Measurements from ENCODE around the gene ARHGAP26.
"Not testable (repeated sequence)": the region's sequence is repeated elsewhere in the genome, so short reads cannot be mapped to it uniquely, and the experiment has no call there.

Gene ARHGAP26

GRCh38 chr5:142939884-142940283 lies 169.7 kb downstream of the ARHGAP26 start:
- DNase-seq, result no peak

DNA sequence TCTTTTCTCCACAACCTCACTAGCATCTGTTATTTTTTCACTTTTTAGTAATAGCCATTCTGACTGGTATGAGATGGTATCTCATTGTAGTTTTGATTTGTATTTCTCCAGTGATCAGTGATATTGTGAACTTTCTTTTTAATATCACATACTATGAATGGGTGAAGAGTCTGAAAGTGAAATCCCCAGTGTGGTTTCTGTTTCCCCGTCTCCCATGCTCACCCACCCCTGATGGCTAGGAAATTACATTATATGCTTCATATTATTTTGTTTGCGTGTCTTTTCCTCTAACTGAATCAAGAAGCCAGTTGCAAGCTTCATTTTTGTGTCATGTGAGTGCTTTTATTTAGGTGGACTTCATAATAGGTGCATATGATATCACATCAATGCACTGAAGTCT lies 171.1 kb downstream of the ARHGAP26 start:
- no peak for DNase-seq

DNA sequence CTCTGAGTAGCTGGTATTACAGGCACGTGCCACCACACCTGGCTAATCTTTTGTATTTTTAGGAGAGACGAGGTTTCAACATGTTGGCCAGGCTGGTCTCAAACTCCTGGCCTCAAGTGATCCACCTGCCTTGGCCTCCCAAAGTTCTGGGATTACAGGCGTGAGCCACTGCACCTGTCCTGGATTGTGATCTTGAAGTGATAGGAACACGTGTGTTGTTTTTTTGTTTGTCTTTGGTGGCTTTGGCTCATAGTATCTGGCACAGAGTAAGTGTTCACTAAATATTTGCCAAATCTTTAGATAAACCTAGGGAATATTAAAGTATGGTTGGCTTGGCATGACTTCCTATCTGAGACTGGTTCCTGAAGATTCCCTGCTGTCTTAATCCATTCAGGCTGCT lies 172.7 kb downstream of the ARHGAP26 start:
- no peak for DNase-seq

- no peak for DNase-seq
These were observed 174.0 kb downstream of the ARHGAP26 start for GRCh38 chr5:142944140-142944539.

GRCh38 chr5:142945321-142945720 lies 175.1 kb downstream of the ARHGAP26 start:
- no peak for DNase-seq

DNA sequence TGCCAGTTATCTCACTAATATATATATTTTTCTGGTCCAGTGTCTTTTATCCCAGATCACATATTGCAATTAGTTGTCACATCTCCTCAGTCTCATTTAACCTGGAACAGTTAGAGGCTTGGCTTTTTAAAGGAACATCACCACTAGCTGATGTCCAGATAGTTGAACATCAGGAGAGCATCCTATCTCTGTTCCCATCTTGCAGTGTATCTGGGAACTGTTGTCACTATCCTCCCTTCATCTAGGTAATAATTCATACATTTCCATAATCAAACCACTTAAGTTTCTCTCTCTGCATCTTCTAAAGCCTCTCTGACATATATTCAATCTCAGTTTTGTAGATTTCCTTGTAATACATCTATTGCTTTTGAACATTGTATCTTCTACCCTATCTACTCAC lies 175.7 kb downstream of the ARHGAP26 start:
- no peak for DNase-seq

GRCh38 chr5:142946547-142947426 lies 176.6 kb downstream of the ARHGAP26 start:
- DNase-seq, result no peak

DNA sequence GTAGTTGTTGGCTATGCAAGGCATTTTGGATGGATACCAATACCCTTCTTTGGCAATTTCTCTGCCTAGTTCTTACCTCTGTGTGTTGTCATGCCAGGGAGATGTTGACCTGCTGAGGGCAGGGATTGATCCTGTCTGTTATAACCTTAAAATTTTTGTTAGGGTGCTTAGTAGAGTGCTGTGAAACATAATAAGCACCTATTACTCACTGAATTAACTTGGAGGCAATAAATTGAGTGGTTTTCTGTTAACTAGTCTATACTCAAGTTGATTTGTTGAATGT lies 177.2 kb downstream of the ARHGAP26 start:
- DNase-seq, result no peak

DNA sequence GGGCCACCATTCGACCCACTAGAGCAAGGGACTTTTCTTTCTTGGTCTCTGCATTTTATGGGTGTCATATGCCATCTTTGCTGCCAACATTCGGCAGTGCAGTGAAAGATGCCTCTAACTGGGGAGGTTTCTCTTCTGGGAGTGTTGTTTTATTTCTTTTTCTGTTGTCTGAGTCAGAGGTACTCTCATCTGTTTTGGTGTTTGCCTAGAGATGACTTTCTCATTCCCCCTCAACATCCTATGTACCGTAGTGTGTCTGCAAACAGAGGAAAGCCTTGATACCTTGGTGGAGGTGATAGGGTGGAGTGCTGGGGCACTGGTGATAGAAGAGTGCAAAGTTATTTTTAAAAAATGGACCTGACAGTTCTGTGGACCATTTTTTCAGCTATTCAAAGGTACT lies 182.1 kb downstream of the ARHGAP26 start:
- no peak for DNase-seq

GRCh38 chr5:142952871-142953270 lies 182.7 kb downstream of the ARHGAP26 start:
- DNase-seq, result not testable (repeated sequence)

DNA sequence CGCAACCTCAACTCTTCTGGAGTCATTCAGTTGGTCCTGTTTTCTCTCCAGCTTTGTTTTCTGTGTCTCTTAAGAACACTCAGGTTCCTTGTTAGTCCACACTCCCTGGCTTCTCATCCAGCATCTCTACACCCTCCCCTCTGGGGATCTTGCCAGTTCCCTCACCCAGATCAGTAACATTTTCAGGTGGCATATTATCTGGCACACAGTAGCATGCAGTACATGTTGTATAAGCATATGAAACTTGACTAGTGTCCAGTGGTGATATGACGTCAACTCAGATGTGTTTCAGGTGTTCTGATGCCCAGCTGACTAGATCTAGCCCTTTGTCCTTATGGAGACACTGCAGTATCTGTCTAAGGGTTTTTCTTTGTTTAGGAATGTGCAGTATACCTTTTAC lies 184.3 kb downstream of the ARHGAP26 start:
- DNase-seq, result no peak

DNA sequence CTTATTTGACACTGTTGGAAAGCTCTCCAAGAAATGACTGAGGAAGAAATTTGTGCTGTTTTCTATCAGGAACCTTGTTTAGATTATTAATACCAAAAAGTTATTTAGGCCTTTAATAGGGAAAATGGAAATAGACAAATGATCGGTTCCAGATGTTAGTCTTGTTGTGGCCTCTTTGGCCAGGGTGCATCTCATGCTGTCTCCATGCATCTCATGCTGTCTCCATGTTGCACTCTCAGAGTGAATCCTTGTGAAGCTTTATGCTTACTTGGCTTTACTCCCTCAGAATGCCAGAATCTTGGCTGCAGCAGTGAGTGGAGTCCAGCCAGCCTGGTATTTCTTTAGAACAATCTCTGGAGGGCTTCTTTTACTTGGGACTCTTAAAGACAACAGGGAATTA lies 185.5 kb downstream of the ARHGAP26 start:
- no peak for DNase-seq

DNA sequence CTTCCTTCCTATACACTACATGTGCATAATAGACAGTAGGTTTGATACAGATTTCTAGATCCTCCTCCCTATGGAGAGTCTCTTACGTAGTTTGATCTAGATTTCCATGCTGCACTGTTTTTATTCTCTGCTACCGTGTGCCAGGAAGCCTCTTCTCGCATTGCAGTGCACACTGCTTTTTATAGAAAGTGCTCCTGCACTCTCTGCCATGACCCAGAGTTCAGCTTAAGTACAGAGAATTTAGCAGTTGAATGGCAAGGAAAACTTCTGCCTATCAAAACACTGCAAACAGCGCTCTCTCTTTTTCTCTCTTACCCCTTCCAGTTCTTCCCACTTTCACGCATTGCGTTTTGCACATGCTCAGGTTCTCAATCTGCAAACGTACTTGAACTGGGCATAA lies 187.4 kb downstream of the ARHGAP26 start:
- DNase-seq, result no peak

DNA sequence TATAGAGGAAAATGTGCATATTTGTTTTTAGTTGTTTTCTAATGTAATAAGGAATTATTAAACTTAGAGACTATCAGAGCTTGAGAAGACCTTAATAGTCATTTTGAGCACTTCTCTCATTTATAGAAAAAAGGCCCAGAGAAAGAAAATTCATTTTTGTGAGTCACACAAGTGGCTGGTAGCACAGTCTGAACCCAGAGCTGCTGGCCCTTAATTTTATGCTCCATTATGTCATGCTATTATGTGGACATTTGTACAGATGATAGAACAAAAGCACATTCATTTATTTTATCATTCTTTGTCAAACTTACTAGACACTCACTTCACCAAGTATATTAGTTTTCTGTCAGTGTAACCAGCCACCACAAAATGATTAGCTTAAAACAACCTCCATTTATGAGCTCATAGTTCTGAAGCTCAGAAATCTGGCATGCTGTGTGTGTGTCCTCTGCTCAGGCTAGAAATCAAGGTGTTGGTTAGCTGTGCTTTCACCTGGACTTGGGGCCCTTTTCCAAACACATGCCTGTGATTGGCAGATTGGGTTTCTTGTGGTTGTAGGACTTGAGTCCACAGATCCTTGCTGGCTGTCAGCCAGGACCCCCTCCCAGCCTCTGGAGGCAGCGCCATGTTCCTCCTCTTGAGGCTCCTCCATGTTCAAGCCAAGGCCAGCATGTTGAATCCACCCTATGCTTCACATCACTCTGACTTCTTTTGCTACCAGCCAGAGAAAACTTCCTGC lies 188.9 kb downstream of the ARHGAP26 start:
- DNase-seq, result peak; percentile 3

DNA sequence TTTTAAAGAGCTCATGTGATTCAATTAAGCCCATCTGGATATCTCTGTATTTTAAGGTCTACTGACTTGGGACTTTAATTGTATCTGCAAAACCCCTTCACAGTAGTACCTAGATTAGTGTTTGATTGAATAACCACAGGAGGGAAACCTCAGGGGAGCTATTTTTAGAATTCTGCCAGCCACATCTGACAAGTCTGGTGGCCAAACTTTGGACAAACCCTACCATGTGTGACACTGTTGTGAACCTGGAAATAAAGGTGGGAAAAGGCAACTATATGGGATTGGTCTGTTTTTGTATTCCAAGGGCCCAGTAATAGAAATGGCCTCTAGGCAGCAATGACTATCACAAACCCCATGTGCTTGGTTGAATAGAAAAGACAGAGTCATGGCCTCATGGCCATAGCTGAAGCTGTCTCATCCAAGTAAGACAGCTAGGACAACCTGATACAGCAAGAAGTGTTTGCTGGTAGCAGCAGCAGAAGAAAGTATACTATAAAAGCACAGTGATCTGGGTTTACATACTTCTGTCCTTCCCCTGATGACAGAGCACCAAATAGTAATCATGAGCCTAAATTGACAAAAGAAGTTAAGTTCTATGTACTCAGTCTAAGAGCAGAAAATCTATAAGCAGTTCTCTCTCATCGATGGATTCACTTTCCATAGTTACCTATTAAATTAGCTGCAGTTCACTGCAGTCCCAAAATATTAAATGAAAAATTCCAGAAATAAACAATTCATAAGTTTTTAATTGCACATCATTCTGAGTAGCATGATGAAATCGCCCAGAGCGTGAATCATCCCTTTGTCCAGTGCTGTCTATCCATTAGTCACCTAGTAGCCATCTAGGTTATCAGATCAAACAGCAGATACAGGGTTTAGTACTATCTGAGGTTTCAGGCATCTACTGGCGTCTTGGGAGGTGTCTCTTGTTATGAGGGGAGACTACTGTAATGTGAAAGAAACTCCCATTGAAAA lies 189.8 kb downstream of the ARHGAP26 start:
- DNase-seq, result no peak

GRCh38 chr5:142961440-142962173 lies 191.4 kb downstream of the ARHGAP26 start:
- no peak for DNase-seq

DNA sequence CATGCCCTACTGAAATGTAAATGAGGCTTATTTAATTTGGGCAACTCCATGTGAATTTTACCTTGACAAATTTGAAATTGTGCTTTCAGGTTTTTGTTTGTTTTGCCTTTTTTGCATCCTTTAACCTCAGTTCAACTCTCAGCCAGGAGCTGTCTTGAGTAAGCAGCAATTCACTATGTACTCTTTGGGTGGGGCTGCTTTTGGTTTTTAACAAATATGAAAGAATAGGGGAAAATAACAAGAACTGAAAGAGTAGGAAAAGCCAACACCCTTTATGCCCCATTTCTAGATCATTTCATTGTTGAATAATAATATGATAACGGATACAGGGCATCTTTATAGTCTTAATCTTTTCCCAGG lies 192.0 kb downstream of the ARHGAP26 start:
- no peak for DNase-seq

- DNase-seq, result not testable (repeated sequence)
These were observed 195.3 kb downstream of the ARHGAP26 start for GRCh38 chr5:142965258-142966120.

- DNase-seq, result no peak
These were observed 195.9 kb downstream of the ARHGAP26 start for GRCh38 chr5:142966121-142966420.

DNA sequence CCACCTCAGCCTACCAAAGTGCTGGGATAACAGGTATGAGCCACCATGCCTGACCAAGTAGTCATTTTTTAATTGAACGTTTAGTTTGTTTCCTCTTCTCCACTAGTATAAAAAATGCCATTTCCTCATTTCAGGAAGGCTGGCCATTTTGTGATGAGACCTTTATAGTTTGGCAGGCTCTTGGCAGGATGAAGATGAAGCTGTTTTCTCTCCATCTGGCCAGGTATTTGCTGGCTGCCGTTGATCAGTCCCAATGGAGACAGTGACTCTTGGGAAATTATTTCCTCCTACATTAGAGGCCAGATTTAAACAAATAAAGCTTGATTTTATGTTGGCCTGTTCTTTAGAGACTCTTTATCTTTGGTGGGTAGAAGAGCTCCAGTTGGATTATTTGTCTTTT lies 199.0 kb downstream of the ARHGAP26 start:
- DNase-seq, result no peak

GRCh38 chr5:142969624-142970439 lies 199.7 kb downstream of the ARHGAP26 start:
- no peak for DNase-seq
